ENCODE results near the gene FAAH.
"Not testable (repeated sequence)": the region's sequence is repeated elsewhere in the genome, so short reads cannot be mapped to it uniquely, and the experiment has no call there.

The FAAH gene

DNA sequence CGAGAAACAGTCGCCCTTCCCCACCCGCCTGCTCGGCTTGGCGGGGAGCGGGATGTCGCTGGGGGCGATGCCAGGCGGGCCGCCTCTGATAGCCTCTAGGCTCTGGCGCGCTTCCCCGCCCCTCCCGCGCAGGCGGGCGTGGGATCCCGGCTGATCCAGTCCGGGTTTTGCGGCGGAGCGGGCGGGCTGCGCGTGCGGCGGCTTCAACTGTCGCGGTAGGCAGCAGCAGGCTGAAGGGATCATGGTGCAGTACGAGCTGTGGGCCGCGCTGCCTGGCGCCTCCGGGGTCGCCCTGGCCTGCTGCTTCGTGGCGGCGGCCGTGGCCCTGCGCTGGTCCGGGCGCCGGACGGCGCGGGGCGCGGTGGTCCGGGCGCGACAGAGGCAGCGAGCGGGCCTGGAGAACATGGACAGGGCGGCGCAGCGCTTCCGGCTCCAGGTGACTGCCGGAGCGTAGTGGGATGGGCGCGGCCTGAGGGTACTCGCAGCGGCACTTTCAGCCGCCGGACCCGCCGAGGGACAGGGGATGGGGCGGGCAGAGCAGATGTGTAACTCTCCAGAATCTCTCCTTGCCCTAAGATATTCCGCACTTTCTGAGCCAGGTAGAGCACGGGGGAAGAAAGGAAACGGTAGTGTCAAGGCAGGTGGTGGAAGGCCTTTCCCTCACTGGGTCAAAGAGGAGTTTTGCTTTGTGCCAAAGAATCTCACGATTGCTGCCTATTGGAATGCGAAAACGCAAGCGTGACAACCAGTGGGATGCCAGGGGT is at the start of gene FAAH:
FAAH (plus strand) TSS at position 210 of the 764 bp plus-strand sequence; CDS start at position 242, 32 bp downstream.
- DNase-seq (ENCODE audit: low spot score): peak; percentile 31

GRCh38 chr1:46344481-46344880 is 49.6 kb upstream of the FAAH start:
- DNase-seq (ENCODE audit: low spot score): no peak

DNA sequence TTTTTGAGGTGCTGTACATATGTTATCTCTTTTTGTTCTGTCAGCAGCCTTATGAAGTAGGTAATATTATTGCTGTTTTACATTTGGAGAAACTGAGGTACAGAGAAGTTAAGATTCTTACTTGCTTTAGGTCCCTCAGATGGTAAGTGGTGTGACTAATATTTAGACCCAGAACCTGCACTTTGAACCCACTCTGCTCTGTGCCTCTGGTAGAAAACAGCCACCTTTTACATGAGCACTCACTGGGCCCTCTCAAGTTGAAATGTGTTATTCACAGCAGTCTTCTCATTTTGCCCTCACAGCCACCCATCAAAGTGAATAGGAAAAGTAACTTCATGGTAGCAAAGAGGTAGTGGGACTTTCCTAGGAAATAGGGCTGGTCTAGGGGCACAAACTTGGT is 48.8 kb upstream of the FAAH start:
- DNase-seq (ENCODE audit: low spot score): no peak

- no peak for DNase-seq (ENCODE audit: low spot score)
These were observed 41.8 kb upstream of the FAAH start for GRCh38 chr1:46352363-46352762.

- not testable (repeated sequence) for DNase-seq (ENCODE audit: low spot score)
These were observed 38.2 kb upstream of the FAAH start for GRCh38 chr1:46355920-46356319.

DNA sequence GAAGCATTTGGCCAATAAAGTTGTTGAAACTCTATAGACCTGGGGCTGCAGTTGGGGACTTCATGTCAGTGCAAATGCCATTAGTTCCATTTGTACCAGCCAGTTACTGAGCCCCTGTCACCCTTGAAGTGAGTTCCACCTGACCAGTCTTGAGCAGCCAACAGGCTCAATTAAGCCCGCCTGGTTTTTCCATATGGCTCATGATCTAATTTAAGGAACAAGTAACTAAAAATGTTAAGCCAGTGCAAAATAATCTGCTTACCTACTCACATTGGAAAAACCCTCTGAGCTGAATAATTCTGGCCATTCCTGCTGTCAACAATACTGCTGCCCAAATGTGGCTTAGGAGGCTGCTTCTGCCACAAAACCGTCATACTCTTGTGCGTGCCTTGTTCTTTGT is 32.0 kb upstream of the FAAH start:
- no peak for DNase-seq (ENCODE audit: low spot score)

DNA sequence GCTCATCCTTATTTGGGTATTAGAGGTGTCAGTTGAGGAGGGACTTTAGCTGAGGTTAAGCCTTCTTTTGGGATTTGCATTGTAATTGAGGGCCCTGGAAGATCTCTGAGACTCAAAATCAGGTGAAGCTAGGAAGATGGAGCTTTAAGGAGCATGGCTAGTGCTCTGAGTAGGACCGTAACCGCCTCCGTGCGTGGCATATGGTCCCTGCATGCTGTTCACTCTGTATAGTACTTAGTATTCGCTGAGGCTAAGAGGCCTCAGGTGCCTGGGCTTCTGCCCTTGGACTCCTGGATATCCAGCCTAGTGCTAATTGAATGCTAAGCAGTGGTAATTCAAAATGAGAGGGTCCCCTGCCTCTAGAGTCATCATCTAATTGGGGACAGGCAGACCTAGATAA is 31.0 kb upstream of the FAAH start:
- DNase-seq (ENCODE audit: low spot score): no peak

GRCh38 chr1:46364612-46365011 is 29.5 kb upstream of the FAAH start:
- DNase-seq (ENCODE audit: low spot score): no peak

GRCh38 chr1:46365796-46366195 is 28.3 kb upstream of the FAAH start:
- DNase-seq (ENCODE audit: low spot score): not testable (repeated sequence)

DNA sequence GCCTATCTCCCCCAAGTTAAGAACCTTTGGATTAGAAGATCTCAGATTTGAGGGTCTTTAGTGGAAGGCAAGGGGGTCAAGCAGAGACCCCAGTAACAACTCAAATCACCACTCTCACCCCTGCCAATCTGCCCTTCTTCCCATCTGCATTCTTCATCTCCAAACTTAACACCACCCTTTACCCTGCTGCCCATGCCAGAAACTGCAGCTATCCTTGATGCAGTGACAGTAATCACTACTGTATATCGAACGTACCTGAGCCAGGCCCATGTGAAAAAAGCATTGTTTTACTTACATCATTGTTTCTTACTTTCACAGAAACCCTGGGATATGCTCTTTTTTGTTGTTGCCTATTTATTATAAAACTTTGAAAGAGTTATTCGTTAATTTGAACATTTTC is 27.0 kb upstream of the FAAH start:
- DNase-seq (ENCODE audit: low spot score): no peak

DNA sequence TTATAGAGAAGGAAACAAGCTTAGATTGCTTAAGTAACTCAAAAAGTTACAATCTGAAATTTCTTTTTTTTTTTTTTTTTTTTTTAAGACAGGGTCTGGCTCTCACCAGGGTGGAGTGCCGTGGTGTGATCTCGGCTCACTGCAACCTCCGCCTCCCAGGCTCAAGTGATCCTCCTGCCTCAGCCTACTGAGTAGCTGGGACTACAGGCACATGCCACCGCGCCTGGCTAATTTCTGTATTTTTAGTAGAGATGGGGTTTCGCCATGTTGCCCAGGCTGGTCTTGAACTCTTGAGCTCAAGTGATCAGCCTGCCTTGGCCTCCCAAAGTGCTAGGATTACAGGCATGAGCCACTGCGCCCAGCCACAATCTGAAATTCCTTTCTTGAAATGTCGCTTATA is 26.4 kb upstream of the FAAH start:
- not testable (repeated sequence) for DNase-seq (ENCODE audit: low spot score)

- no peak for DNase-seq (ENCODE audit: low spot score)
These were observed 25.3 kb upstream of the FAAH start for GRCh38 chr1:46368791-46369190.

DNA sequence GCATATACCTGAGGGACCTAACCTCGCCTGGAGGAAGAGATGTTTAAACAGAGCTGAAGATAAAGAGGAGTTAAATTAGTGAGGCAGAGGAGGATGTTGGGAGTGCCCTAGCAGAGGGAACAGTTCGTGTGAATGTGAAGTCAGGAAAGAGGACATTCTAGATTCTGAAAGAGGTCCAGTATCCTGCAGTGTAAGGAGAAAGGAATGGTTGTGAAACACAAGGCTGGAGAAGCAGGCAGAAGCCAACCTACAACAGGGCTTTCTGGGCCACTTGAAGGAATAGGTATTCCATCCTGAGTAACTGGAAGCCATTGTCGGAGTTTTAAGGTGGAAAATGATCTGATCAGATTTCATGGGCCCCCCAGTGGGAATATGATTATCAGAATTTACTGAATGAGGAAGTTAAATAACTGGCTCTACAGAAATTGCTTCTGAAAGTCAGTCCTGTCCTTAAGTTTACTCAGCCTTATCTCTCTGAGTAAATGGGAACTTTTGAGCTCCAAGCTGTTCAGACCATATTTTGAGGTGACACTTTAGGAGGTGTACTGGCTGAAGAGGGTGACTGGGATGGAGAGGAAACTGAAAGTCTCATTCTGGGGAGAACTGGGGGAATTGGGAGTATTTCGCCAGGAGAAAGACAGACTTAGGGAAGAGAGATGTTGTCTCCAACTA is 24.4 kb upstream of the FAAH start:
- no peak for DNase-seq (ENCODE audit: low spot score)

- no peak for DNase-seq (ENCODE audit: low spot score)
These were observed 23.9 kb upstream of the FAAH start for GRCh38 chr1:46370214-46370633.

DNA sequence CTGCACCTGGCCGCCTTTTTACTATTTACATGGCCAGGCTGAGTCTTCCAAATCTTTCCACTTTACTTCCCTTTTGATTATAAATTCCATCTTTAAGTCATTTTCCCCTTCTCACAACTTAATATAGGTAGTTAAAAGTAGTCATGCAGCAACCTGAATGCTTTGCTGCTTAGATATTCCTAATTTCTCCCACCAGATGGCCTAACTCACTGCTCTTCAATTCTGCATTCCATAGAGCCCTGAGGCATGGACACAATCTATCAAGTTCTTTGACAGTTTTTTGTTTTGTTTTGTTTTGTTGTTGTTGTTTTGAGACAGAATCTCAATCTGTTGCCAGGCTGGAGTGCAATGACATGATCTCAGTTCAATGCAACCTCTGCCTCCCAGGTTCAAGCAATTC is 21.7 kb upstream of the FAAH start:
- no peak for DNase-seq (ENCODE audit: low spot score)

GRCh38 chr1:46379996-46380395 is 14.1 kb upstream of the FAAH start:
- DNase-seq (ENCODE audit: low spot score): no peak

GRCh38 chr1:46380508-46380907 is 13.6 kb upstream of the FAAH start:
- DNase-seq (ENCODE audit: low spot score): no peak

- no peak for DNase-seq (ENCODE audit: low spot score)
These were observed 607 bp upstream of the FAAH start for GRCh38 chr1:46393510-46393909.

GRCh38 chr1:46394872-46395465 is 852 bp downstream of the FAAH start:
- DNase-seq (ENCODE audit: low spot score): no peak

DNA sequence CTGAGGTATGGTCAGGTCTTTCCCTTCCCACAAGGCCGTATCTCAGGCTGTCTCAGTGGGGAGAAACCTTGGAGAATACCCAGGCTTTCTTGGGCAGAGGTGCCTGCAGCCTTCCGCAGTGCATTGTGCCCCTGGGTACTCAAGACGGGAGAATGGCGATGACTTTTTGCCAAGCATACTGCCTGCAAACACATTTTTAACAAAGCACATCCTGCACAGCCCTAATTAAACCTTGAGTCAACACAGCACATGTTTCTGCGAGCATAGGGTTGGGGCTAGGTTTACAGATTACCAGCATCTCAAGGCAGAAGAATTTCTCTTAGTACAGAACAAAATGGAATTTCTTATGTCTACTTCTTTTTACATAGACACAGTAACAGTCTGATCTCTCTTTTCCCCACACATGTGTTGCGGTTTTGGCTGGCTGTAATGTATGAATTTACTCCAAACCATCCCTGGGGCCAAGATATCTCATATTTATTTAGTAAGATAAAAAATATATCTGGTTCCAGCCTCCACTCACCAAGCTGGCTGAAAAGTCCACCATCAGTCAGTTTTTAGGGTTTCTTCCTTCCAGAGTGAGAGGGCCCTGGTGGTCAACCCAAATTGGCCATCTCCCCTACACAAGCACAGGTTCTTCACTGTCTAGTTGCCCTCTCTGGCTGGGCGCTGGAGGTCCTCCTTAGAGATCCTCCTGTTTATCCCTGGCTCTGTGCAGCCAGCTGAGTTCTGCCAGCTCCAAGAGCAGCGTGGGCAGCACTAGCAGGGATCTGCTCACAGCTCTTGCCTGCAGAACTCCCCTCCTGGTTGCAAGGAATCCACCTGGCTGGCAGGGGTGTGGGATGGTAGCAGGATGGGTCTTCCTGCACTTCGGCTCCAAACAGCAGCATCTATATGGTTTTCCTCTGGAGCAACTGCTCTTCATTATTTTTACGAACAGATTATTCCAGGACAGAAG is 2.6 kb downstream of the FAAH start:
- no peak for DNase-seq (ENCODE audit: low spot score)

- DNase-seq (ENCODE audit: low spot score): no peak
These were observed 5.2 kb downstream of the FAAH start for GRCh38 chr1:46399307-46399706.

- DNase-seq (ENCODE audit: low spot score): no peak
These were observed 6.3 kb downstream of the FAAH start for GRCh38 chr1:46400421-46400820.
